Prostate gland (tissue), 2 donors: ENCODE data around the gene RALGPS1. TPM values are rescaled to one million over a fixed set of nuclear protein-coding genes. Genes with fewer than 3 reads are reported as not detected.
A peak's percentile ranks its signal among the peaks of the same experiment; 100 is the strongest.

Experiments
- DNase-seq: peaks from one replicate; pipeline ENCODE4 v3.0.0-alpha.2; 2019; ENCODE audit warnings: low spot score
- H3K27ac ChIP-seq, 2 donors: fragments of 200-600 bp; sonication (generic); 2 replicates each; pipeline ENCODE4 v1.5.1; 2017 to 2019
- H3K27me3 ChIP-seq: fragments of 200-600 bp; sonication (generic); replicated peaks from 2 replicates; pipeline ENCODE4 v1.5.1; 2019; ENCODE audit not compliant: insufficient read depth
- H3K36me3 ChIP-seq, 2 donors: fragments of 200-600 bp; sonication (generic); 1 replicate in 1 of 2; 2 replicates in 1 of 2; pipeline versions ENCODE4 v1.5.1 to v1.8.1; 2017 to 2019
- H3K4me1 ChIP-seq: fragments of 200-600 bp; sonication (generic); replicated peaks from 2 replicates; pipeline ENCODE4 v1.5.1; 2019
- H3K4me3 ChIP-seq, 2 donors: fragments of 200-600 bp; sonication (generic); 2 replicates each; pipeline ENCODE4 v1.5.1; 2017 to 2019
- H3K9me3 ChIP-seq: fragments of 200-600 bp; sonication (generic); 2 replicates; pipeline ENCODE4 v1.5.1; 2017
- POLR2A ChIP-seq: fragments of 450-650 bp; IDR thresholded peaks from one replicate; pipeline ENCODE4 v1.6.1; 2016; ENCODE audit warnings: antibody characterized with exemption, mild to moderate bottlenecking
- POLR2AphosphoS5 ChIP-seq: sonication (generic); formaldehyde crosslinking; IDR thresholded peaks from one replicate; pipeline ENCODE4 v1.6.1; 2017; ENCODE audit warnings: antibody characterized with exemption
- WGBS: methylation state at CpG from one replicate; pipeline ENCODE4 v1.1.5; 2018; 5-methylcytosine and 5-hydroxymethylcytosine counted together
- intact Hi-C: fragments of 100-400 bp; cut with DNase I; formaldehyde crosslinking; loops from one replicate; pipeline ENCODE4 v1.14.2; 2022
- total RNA-seq, 2 donors: library from RNA; depleted of rRNA; stranded (reverse); fragments of >200 nt; gene quantifications; one replicate each; pipeline ENCODE4 v1.1.0, GENCODE V29; 2016
- TF ChIP-seq, protein P1 (sequence below), 4 experiments: fragments of 200-600 bp in 2 of 4; fragments of 450-650 bp in 2 of 4; sonication (generic) in 2 of 4; IDR thresholded peaks; 1 replicate in 3 of 4; 2 replicates in 1 of 4; pipeline ENCODE4 v1.5.1; 2016 to 2019; ENCODE audit warnings: antibody characterized with exemption in 4 of 4, mild to moderate bottlenecking in 2 of 4, moderate library complexity in 2 of 4

The RALGPS1 gene
- total RNA-seq, 2 donors from 2014 or later, result 14.7 to 20.7 TPM

DNA sequence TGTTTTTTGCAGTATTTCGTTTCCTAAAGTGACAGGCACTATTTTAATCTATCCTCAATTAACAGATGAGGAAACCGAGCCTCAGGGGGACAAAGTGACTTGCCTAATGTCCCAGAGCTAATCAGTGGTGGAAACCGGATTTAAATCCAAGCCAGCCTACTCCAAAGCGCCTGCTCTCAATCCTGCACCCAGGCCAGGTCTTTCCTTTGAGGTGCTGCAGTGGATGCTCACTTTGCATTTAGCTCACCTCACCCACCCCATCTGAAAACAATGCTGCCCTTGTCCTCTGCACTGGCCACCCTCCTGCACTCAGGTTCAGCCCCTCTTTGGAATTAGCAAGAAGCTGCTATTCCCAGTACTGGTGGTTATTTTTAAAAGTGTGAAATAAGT, 191.9 kb downstream of the RALGPS1 start:
- Histone ChIP-seq H3K4me3 (no peak overlapping the region), H3K4me1 (no peaks in the 10 kb centered on the region), H3K27me3 (no peaks in the 10 kb centered on the region), H3K27ac (no peak overlapping the region), H3K36me3 (no peaks in the 10 kb centered on the region), H3K9me3 (no peaks in the 10 kb centered on the region)
- whole genome bisulfite sequencing, result 93% methylated on average over 4 of the region's 4 CpGs
- DNase-seq, result no peak
- TF ChIP-seq POLR2AphosphoS5, result no peak
- no peak for TF ChIP-seq POLR2A
- TF ChIP-seq, protein P1, sequence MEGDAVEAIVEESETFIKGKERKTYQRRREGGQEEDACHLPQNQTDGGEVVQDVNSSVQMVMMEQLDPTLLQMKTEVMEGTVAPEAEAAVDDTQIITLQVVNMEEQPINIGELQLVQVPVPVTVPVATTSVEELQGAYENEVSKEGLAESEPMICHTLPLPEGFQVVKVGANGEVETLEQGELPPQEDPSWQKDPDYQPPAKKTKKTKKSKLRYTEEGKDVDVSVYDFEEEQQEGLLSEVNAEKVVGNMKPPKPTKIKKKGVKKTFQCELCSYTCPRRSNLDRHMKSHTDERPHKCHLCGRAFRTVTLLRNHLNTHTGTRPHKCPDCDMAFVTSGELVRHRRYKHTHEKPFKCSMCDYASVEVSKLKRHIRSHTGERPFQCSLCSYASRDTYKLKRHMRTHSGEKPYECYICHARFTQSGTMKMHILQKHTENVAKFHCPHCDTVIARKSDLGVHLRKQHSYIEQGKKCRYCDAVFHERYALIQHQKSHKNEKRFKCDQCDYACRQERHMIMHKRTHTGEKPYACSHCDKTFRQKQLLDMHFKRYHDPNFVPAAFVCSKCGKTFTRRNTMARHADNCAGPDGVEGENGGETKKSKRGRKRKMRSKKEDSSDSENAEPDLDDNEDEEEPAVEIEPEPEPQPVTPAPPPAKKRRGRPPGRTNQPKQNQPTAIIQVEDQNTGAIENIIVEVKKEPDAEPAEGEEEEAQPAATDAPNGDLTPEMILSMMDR (IDR thresholded peaks at IDR 0.05), result no peak
- intact Hi-C loops, result no loop called here

GRCh38 chr9:127107171-127107928, 192.8 kb downstream of the RALGPS1 start:
- no peak for DNase-seq
- H3K4me3 ChIP-seq, result no peak overlapping the region
- no peaks in the 10 kb centered on the region for H3K36me3 ChIP-seq
- TF ChIP-seq POLR2A (no peak), POLR2AphosphoS5 (no peak)
- TF ChIP-seq, protein P1 (IDR thresholded peaks at IDR 0.05), result no peak
- 54% methylated on average over 11 of the region's 11 CpGs for WGBS
- H3K27me3 ChIP-seq, result no peaks in the 10 kb centered on the region
- intact Hi-C loops, result no loop called here
- H3K9me3 ChIP-seq, result no peaks in the 10 kb centered on the region
- no peak overlapping the region for H3K27ac ChIP-seq
- H3K4me1 ChIP-seq, result no peaks in the 10 kb centered on the region

GRCh38 chr9:127107929-127108876, 193.6 kb downstream of the RALGPS1 start:
- Histone ChIP-seq H3K4me3 (no peak overlapping the region), H3K36me3 (no peaks in the 10 kb centered on the region), H3K9me3 (no peaks in the 10 kb centered on the region), H3K27me3 (no peaks in the 10 kb centered on the region), H3K27ac (peak overlapping the region; percentile 43 to 48), H3K4me1 (no peaks in the 10 kb centered on the region)
- no peak for DNase-seq
- WGBS, result 84% methylated on average over 36 of the region's 38 CpGs
- intact Hi-C loops, result no loop called here
- TF ChIP-seq, protein P1 (IDR thresholded peaks at IDR 0.05), result no peak
- no peak for TF ChIP-seq POLR2A

- 52% methylated on average over 5 of the region's 5 CpGs for WGBS
- no peaks in the 10 kb centered on the region for H3K36me3 ChIP-seq
- no peaks in the 10 kb centered on the region for H3K4me1 ChIP-seq
- TF ChIP-seq, protein P1 (IDR thresholded peaks at IDR 0.05), result no peak
- TF ChIP-seq POLR2AphosphoS5, result peak; percentile 74
- no peaks in the 10 kb centered on the region for H3K27me3 ChIP-seq
- H3K27ac ChIP-seq, result peak overlapping the region; percentile 43 to 48
- H3K4me3 ChIP-seq, result no peak overlapping the region
- H3K9me3 ChIP-seq, result no peaks in the 10 kb centered on the region
- DNase-seq, result peak; percentile 36
- intact Hi-C loops, result no loop called here
These were observed 194.7 kb downstream of the RALGPS1 start for GRCh38 chr9:127109212-127109711.
